ENCODE results near the gene TMEM52.

DNA sequence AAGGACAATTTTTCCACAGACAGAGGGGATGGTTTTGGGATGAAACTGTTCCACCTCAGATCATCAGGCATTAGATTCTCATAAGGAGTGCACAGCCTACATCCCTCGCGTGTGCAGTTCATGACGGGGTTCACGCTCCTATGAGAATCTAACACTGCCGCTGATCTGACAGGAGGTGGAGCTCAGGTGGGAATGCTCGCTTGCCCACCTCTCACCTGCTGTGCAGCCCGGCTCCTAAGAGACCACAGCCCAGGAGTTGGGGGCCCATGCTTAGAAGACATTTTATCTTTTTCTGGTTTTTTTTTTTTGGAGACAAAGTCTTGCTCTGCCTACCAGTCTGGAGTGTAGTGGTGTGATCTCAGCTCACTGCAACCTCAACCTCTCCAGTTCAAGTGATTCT, 44.2 kb downstream of the TMEM52 start:
- TF ChIP-seq EZH2 (IDR thresholded peaks at IDR 0.05; ENCODE audit: borderline replicate concordance, insufficient read depth, low read length, poor library complexity, severe bottlenecking) (no peak), TAF1 (IDR thresholded peaks at IDR 0.05; ENCODE audit: low read depth) (no peak)
